Neural cell (in vitro differentiated cells): ENCODE data around the gene ARID1B. TPM values are rescaled to one million over a fixed set of nuclear protein-coding genes. Genes with fewer than 3 reads are reported as not detected.

Source experiments
- H2AFZ ChIP-seq: fragments of 200-600, 300-800 bp; sonication (generic), shearing (Covaris generic); 2 replicates; pipeline ENCODE4 v1.6.0; 2014; ENCODE audit warnings: low read depth, mild to moderate bottlenecking, antibody characterized with exemption, low read length, moderate library complexity
- H3F3A ChIP-seq: fragments of 200-600 bp; shearing (Covaris generic); 2 replicates; pipeline ENCODE4 v1.6.1; 2016; ENCODE audit warnings: mild to moderate bottlenecking, moderate library complexity, mixed read lengths, antibody characterized with exemption, low read length; ENCODE audit not compliant: insufficient read depth, poor library complexity, severe bottlenecking
- H3K27ac ChIP-seq: fragments of 200-600, 300-800 bp; sonication (generic), shearing (Covaris generic); 2 replicates; pipeline ENCODE4 v1.5.1; 2014; ENCODE audit warnings: mild to moderate bottlenecking, low read length, moderate library complexity
- H3K27me3 ChIP-seq: fragments of 300-800, 200-600 bp; sonication (generic), shearing (Covaris generic); 2 replicates; pipeline ENCODE4 v1.6.0; 2014; ENCODE audit warnings: mild to moderate bottlenecking, low read depth, low read length, moderate library complexity; ENCODE audit not compliant: insufficient read depth
- H3K36me3 ChIP-seq: fragments of 300-800, 200-600 bp; sonication (generic), shearing (Covaris generic); 2 replicates; pipeline ENCODE4 v1.5.1; 2014; ENCODE audit warnings: mild to moderate bottlenecking, antibody characterized with exemption, low read length, moderate library complexity; ENCODE audit not compliant: insufficient read depth
- H3K4me2 ChIP-seq: fragments of 300-800, 200-600 bp; sonication (generic), shearing (Covaris generic); 2 replicates; pipeline ENCODE4 v1.6.0; 2014; ENCODE audit warnings: mild to moderate bottlenecking, low read length
- H3K4me3 ChIP-seq: fragments of 300-800, 200-600 bp; sonication (generic), shearing (Covaris generic); 2 replicates; pipeline ENCODE4 v1.5.1; 2014; ENCODE audit warnings: mild to moderate bottlenecking, low read length, moderate library complexity
- H3K79me2 ChIP-seq: fragments of 200-600 bp; shearing (Covaris generic); replicated peaks from 2 replicates; pipeline ENCODE4 v1.6.0; 2014; ENCODE audit warnings: mild to moderate bottlenecking, low read length, moderate library complexity; ENCODE audit not compliant: insufficient read depth
- H3K9ac ChIP-seq: fragments of 300-800, 200-600 bp; sonication (generic), shearing (Covaris generic); 2 replicates; pipeline ENCODE4 v1.6.1; 2016; ENCODE audit warnings: mild to moderate bottlenecking, low read length, mixed read lengths
- H3K9me2 ChIP-seq: fragments of 200-600 bp; shearing (Covaris generic); 2 replicates; pipeline ENCODE4 v1.6.1; 2016; ENCODE audit warnings: mild to moderate bottlenecking, low read length, mixed read lengths; ENCODE audit not compliant: insufficient read depth
- H3K9me3 ChIP-seq: fragments of 200-600, 300-800 bp; sonication (generic), shearing (Covaris generic); 2 replicates; pipeline ENCODE4 v1.6.1; 2016; ENCODE audit warnings: mild to moderate bottlenecking, mixed run types, low read length, moderate library complexity, mixed read lengths
- H4K20me1 ChIP-seq: fragments of 200-600 bp; shearing (Covaris generic); 2 replicates; pipeline ENCODE4 v1.6.1; 2016; ENCODE audit warnings: mild to moderate bottlenecking, mixed run types; ENCODE audit not compliant: insufficient read depth
- CTCF ChIP-seq: fragments of 450-650 bp; IDR thresholded peaks from 2 replicates; pipeline ENCODE4 v1.5.1; 2014; ENCODE audit warnings: antibody characterized with exemption, mild to moderate bottlenecking, moderate library complexity; ENCODE audit not compliant: poor library complexity, severe bottlenecking
- EP300 ChIP-seq: fragments of 450-650 bp; conservative IDR thresholded peaks from 2 replicates; pipeline ENCODE4 v1.6.1; 2014; ENCODE audit warnings: antibody characterized with exemption, mild to moderate bottlenecking, moderate library complexity; ENCODE audit not compliant: poor library complexity, severe bottlenecking
- EZH2 ChIP-seq: fragments of 200-600, 300-800 bp; shearing (Covaris generic), sonication (generic); IDR thresholded peaks from 2 replicates; pipeline ENCODE4 v1.6.1; 2014; ENCODE audit warnings: antibody characterized with exemption, low read length, borderline replicate concordance, mild to moderate bottlenecking; ENCODE audit not compliant: insufficient read depth, poor library complexity, severe bottlenecking
- MXI1 ChIP-seq: fragments of 450-650 bp; conservative IDR thresholded peaks from 2 replicates; pipeline ENCODE4 v1.6.1; 2014; ENCODE audit warnings: antibody characterized with exemption, mild to moderate bottlenecking; ENCODE audit not compliant: poor library complexity, severe bottlenecking
- POLR2AphosphoS5 ChIP-seq: IDR thresholded peaks from 2 replicates; pipeline ENCODE4 v1.6.1; 2012
- RAD21 ChIP-seq: fragments of 450-650 bp; conservative IDR thresholded peaks from 2 replicates; pipeline ENCODE4 v1.6.1; 2014; ENCODE audit warnings: antibody characterized with exemption, mild to moderate bottlenecking, moderate library complexity
- SMC3 ChIP-seq: fragments of 450-650 bp; conservative IDR thresholded peaks from 2 replicates; pipeline ENCODE4 v1.6.1; 2014; ENCODE audit warnings: antibody characterized with exemption, mild to moderate bottlenecking, moderate library complexity; ENCODE audit not compliant: poor library complexity
- TAF1 ChIP-seq: IDR thresholded peaks from 2 replicates; pipeline ENCODE4 v1.6.1; 2012; ENCODE audit warnings: low read depth
- polyA plus RNA-seq: library from polyadenylated mRNA; depleted of rRNA; stranded (reverse); fragments of >200 nt; gene quantifications from 2 replicates; pipeline ENCODE4 v1.2.3, GENCODE V29; 2014
- TF ChIP-seq, protein P1 (sequence below): IDR thresholded peaks from 2 replicates; pipeline ENCODE4 v1.6.1; 2012; ENCODE audit warnings: borderline replicate concordance

Gene ARID1B
- polyA plus RNA-seq, 1 donor from 2014 or later = 35.0 TPM

- Histone ChIP-seq H2AFZ (no peak overlapping the region), H3K36me3 (no peaks in the 10 kb centered on the region), H3K9me3 (no peaks in the 10 kb centered on the region), H3K27ac (no peak overlapping the region), H3K9me2 (no peaks in the 10 kb centered on the region), H3K79me2 (peaks cover 76% of the 10 kb centered on the region), H3F3A (no peaks in the 10 kb centered on the region), H3K27me3 (no peaks in the 10 kb centered on the region), H3K4me3 (no peak overlapping the region), H4K20me1 (no peaks in the 10 kb centered on the region), H3K4me2 (no peak overlapping the region), H3K9ac (no peak overlapping the region)
- TF ChIP-seq CTCF = no peak
- no peak for TF ChIP-seq RAD21
- TF ChIP-seq EZH2 = no peak
- TF ChIP-seq MXI1 = no peak
- TF ChIP-seq TAF1 = no peak
- no peak for TF ChIP-seq EP300
- TF ChIP-seq SMC3 = no peak
- TF ChIP-seq POLR2AphosphoS5 = no peak
- TF ChIP-seq, protein P1, sequence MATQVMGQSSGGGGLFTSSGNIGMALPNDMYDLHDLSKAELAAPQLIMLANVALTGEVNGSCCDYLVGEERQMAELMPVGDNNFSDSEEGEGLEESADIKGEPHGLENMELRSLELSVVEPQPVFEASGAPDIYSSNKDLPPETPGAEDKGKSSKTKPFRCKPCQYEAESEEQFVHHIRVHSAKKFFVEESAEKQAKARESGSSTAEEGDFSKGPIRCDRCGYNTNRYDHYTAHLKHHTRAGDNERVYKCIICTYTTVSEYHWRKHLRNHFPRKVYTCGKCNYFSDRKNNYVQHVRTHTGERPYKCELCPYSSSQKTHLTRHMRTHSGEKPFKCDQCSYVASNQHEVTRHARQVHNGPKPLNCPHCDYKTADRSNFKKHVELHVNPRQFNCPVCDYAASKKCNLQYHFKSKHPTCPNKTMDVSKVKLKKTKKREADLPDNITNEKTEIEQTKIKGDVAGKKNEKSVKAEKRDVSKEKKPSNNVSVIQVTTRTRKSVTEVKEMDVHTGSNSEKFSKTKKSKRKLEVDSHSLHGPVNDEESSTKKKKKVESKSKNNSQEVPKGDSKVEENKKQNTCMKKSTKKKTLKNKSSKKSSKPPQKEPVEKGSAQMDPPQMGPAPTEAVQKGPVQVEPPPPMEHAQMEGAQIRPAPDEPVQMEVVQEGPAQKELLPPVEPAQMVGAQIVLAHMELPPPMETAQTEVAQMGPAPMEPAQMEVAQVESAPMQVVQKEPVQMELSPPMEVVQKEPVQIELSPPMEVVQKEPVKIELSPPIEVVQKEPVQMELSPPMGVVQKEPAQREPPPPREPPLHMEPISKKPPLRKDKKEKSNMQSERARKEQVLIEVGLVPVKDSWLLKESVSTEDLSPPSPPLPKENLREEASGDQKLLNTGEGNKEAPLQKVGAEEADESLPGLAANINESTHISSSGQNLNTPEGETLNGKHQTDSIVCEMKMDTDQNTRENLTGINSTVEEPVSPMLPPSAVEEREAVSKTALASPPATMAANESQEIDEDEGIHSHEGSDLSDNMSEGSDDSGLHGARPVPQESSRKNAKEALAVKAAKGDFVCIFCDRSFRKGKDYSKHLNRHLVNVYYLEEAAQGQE = no peak
Observed at GRCh38 chr6:156859686-156860085, 82.5 kb downstream of the ARID1B start.

- Histone ChIP-seq H3K9ac (no peak overlapping the region), H3K79me2 (peaks cover 61% of the 10 kb centered on the region), H3K9me3 (no peaks in the 10 kb centered on the region), H3K4me2 (no peak overlapping the region), H4K20me1 (no peaks in the 10 kb centered on the region), H2AFZ (no peak overlapping the region), H3K9me2 (no peaks in the 10 kb centered on the region), H3F3A (no peaks in the 10 kb centered on the region), H3K27me3 (no peaks in the 10 kb centered on the region), H3K27ac (no peak overlapping the region), H3K4me3 (no peak overlapping the region), H3K36me3 (no peaks in the 10 kb centered on the region)
- TF ChIP-seq EZH2 (no peak), EP300 (no peak), POLR2AphosphoS5 (no peak), RAD21 (no peak), MXI1 (no peak), TAF1 (no peak), SMC3 (no peak), CTCF (no peak)
- TF ChIP-seq, protein P1 = no peak
Observed at GRCh38 chr6:156862711-156863110, 85.5 kb downstream of the ARID1B start.
